Measurements from ENCODE around the gene DGKD. TPM values are rescaled to one million over a fixed set of nuclear protein-coding genes. Genes with fewer than 3 reads are reported as not detected.

DGKD gene
- total RNA-seq, 1 experiment from 2014 or later, result 41.4 TPM

DNA sequence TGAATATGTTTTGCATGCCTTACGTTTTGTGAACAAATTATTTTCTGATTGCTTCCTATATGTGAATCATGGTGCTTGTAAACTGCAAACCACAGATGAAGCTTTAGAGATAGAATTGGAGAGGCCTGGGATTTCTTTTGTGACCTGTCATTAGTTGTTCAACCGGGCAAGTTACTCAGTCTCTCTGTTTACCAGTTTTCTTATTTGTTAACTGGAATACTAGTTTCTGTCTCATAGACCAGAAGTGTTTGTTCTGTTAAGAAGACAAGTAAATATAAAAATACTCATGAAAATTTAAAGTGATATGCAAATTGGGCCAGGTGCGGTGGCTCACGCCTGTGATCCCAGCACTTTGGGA is 27.3 kb downstream of the DGKD start:
- peaks cover 7% of the 10 kb centered on the region for H3K36me3 Mint-ChIP-seq
- no peak overlapping the region for H3K4me3 Mint-ChIP-seq
- no peak overlapping the region for H3K27ac Mint-ChIP-seq
- TF ChIP-seq CBFB (CRISPR knock-in tag; IDR thresholded peaks at IDR 0.05; ENCODE audit: low read depth), result no peak
- TF ChIP-seq, protein P1, sequence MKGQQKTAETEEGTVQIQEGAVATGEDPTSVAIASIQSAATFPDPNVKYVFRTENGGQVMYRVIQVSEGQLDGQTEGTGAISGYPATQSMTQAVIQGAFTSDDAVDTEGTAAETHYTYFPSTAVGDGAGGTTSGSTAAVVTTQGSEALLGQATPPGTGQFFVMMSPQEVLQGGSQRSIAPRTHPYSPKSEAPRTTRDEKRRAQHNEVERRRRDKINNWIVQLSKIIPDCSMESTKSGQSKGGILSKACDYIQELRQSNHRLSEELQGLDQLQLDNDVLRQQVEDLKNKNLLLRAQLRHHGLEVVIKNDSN (CRISPR knock-in tag; IDR thresholded peaks at IDR 0.05), result no peak
- TF ChIP-seq, protein P2, sequence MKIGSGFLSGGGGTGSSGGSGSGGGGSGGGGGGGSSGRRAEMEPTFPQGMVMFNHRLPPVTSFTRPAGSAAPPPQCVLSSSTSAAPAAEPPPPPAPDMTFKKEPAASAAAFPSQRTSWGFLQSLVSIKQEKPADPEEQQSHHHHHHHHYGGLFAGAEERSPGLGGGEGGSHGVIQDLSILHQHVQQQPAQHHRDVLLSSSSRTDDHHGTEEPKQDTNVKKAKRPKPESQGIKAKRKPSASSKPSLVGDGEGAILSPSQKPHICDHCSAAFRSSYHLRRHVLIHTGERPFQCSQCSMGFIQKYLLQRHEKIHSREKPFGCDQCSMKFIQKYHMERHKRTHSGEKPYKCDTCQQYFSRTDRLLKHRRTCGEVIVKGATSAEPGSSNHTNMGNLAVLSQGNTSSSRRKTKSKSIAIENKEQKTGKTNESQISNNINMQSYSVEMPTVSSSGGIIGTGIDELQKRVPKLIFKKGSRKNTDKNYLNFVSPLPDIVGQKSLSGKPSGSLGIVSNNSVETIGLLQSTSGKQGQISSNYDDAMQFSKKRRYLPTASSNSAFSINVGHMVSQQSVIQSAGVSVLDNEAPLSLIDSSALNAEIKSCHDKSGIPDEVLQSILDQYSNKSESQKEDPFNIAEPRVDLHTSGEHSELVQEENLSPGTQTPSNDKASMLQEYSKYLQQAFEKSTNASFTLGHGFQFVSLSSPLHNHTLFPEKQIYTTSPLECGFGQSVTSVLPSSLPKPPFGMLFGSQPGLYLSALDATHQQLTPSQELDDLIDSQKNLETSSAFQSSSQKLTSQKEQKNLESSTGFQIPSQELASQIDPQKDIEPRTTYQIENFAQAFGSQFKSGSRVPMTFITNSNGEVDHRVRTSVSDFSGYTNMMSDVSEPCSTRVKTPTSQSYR (CRISPR knock-in tag; IDR thresholded peaks at IDR 0.05), result no peak
- TF ChIP-seq, protein P3, sequence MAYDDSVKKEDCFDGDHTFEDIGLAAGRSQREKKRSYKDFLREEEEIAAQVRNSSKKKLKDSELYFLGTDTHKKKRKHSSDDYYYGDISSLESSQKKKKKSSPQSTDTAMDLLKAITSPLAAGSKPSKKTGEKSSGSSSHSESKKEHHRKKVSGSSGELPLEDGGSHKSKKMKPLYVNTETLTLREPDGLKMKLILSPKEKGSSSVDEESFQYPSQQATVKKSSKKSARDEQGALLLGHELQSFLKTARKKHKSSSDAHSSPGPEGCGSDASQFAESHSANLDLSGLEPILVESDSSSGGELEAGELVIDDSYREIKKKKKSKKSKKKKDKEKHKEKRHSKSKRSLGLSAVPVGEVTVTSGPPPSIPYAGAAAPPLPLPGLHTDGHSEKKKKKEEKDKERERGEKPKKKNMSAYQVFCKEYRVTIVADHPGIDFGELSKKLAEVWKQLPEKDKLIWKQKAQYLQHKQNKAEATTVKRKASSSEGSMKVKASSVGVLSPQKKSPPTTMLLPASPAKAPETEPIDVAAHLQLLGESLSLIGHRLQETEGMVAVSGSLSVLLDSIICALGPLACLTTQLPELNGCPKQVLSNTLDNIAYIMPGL (CRISPR knock-in tag; IDR thresholded peaks at IDR 0.05), result no peak
- TF ChIP-seq, protein P4, sequence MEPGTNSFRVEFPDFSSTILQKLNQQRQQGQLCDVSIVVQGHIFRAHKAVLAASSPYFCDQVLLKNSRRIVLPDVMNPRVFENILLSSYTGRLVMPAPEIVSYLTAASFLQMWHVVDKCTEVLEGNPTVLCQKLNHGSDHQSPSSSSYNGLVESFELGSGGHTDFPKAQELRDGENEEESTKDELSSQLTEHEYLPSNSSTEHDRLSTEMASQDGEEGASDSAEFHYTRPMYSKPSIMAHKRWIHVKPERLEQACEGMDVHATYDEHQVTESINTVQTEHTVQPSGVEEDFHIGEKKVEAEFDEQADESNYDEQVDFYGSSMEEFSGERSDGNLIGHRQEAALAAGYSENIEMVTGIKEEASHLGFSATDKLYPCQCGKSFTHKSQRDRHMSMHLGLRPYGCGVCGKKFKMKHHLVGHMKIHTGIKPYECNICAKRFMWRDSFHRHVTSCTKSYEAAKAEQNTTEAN (CRISPR knock-in tag; IDR thresholded peaks at IDR 0.05), result no peak
- TF ChIP-seq, protein P5, sequence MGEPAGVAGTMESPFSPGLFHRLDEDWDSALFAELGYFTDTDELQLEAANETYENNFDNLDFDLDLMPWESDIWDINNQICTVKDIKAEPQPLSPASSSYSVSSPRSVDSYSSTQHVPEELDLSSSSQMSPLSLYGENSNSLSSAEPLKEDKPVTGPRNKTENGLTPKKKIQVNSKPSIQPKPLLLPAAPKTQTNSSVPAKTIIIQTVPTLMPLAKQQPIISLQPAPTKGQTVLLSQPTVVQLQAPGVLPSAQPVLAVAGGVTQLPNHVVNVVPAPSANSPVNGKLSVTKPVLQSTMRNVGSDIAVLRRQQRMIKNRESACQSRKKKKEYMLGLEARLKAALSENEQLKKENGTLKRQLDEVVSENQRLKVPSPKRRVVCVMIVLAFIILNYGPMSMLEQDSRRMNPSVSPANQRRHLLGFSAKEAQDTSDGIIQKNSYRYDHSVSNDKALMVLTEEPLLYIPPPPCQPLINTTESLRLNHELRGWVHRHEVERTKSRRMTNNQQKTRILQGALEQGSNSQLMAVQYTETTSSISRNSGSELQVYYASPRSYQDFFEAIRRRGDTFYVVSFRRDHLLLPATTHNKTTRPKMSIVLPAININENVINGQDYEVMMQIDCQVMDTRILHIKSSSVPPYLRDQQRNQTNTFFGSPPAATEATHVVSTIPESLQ (CRISPR knock-in tag; IDR thresholded peaks at IDR 0.05), result no peak
- TF ChIP-seq, protein P6, sequence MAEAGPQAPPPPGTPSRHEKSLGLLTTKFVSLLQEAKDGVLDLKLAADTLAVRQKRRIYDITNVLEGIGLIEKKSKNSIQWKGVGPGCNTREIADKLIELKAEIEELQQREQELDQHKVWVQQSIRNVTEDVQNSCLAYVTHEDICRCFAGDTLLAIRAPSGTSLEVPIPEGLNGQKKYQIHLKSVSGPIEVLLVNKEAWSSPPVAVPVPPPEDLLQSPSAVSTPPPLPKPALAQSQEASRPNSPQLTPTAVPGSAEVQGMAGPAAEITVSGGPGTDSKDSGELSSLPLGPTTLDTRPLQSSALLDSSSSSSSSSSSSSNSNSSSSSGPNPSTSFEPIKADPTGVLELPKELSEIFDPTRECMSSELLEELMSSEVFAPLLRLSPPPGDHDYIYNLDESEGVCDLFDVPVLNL (CRISPR knock-in tag; IDR thresholded peaks at IDR 0.05; ENCODE audit: borderline replicate concordance, low read depth), result no peak
- TF ChIP-seq ZNF416 (CRISPR knock-in tag; IDR thresholded peaks at IDR 0.05), result no peak
- TF ChIP-seq, protein P7, sequence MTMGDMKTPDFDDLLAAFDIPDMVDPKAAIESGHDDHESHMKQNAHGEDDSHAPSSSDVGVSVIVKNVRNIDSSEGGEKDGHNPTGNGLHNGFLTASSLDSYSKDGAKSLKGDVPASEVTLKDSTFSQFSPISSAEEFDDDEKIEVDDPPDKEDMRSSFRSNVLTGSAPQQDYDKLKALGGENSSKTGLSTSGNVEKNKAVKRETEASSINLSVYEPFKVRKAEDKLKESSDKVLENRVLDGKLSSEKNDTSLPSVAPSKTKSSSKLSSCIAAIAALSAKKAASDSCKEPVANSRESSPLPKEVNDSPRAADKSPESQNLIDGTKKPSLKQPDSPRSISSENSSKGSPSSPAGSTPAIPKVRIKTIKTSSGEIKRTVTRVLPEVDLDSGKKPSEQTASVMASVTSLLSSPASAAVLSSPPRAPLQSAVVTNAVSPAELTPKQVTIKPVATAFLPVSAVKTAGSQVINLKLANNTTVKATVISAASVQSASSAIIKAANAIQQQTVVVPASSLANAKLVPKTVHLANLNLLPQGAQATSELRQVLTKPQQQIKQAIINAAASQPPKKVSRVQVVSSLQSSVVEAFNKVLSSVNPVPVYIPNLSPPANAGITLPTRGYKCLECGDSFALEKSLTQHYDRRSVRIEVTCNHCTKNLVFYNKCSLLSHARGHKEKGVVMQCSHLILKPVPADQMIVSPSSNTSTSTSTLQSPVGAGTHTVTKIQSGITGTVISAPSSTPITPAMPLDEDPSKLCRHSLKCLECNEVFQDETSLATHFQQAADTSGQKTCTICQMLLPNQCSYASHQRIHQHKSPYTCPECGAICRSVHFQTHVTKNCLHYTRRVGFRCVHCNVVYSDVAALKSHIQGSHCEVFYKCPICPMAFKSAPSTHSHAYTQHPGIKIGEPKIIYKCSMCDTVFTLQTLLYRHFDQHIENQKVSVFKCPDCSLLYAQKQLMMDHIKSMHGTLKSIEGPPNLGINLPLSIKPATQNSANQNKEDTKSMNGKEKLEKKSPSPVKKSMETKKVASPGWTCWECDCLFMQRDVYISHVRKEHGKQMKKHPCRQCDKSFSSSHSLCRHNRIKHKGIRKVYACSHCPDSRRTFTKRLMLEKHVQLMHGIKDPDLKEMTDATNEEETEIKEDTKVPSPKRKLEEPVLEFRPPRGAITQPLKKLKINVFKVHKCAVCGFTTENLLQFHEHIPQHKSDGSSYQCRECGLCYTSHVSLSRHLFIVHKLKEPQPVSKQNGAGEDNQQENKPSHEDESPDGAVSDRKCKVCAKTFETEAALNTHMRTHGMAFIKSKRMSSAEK (CRISPR knock-in tag; IDR thresholded peaks at IDR 0.05; ENCODE audit: borderline replicate concordance), result no peak
- TF ChIP-seq NR2C2 (CRISPR knock-in tag; IDR thresholded peaks at IDR 0.05), result no peak
- TF ChIP-seq, protein P8, sequence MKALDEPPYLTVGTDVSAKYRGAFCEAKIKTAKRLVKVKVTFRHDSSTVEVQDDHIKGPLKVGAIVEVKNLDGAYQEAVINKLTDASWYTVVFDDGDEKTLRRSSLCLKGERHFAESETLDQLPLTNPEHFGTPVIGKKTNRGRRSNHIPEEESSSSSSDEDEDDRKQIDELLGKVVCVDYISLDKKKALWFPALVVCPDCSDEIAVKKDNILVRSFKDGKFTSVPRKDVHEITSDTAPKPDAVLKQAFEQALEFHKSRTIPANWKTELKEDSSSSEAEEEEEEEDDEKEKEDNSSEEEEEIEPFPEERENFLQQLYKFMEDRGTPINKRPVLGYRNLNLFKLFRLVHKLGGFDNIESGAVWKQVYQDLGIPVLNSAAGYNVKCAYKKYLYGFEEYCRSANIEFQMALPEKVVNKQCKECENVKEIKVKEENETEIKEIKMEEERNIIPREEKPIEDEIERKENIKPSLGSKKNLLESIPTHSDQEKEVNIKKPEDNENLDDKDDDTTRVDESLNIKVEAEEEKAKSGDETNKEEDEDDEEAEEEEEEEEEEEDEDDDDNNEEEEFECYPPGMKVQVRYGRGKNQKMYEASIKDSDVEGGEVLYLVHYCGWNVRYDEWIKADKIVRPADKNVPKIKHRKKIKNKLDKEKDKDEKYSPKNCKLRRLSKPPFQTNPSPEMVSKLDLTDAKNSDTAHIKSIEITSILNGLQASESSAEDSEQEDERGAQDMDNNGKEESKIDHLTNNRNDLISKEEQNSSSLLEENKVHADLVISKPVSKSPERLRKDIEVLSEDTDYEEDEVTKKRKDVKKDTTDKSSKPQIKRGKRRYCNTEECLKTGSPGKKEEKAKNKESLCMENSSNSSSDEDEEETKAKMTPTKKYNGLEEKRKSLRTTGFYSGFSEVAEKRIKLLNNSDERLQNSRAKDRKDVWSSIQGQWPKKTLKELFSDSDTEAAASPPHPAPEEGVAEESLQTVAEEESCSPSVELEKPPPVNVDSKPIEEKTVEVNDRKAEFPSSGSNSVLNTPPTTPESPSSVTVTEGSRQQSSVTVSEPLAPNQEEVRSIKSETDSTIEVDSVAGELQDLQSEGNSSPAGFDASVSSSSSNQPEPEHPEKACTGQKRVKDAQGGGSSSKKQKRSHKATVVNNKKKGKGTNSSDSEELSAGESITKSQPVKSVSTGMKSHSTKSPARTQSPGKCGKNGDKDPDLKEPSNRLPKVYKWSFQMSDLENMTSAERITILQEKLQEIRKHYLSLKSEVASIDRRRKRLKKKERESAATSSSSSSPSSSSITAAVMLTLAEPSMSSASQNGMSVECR (CRISPR knock-in tag; IDR thresholded peaks at IDR 0.05; ENCODE audit: borderline replicate concordance), result no peak
- TF ChIP-seq MXD4 (CRISPR knock-in tag; IDR thresholded peaks at IDR 0.05; ENCODE audit: borderline replicate concordance), result no peak
- no peak for ATAC-seq
- H3K27me3 Mint-ChIP-seq (ENCODE audit: low read depth), result no peaks in the 10 kb centered on the region
- peaks cover 39% of the 10 kb centered on the region for H3K4me1 Mint-ChIP-seq
- ChIA-PET POLR2A (no interaction called here), CTCF (interaction anchor here (1.2 kb wide), 1 partner anchor 28 kb away, joined by 3 read pairs; no protein-coding TSS in a partner anchor)
- peaks cover 4% of the 10 kb centered on the region for H3K9me3 Mint-ChIP-seq
- no peak for DNase-seq (ENCODE audit: low spot score)
